Measurements from ENCODE around the gene IL3RA. TPM values are rescaled to one million over a fixed set of nuclear protein-coding genes. Genes with fewer than 3 reads are reported as not detected.

The IL3RA gene
- under 1 TPM; 0.16 to 0.75 (median 0.35) TPM for total RNA-seq
- total RNA-seq (2013): 0.37 TPM
- 0.13 to 12.1 (median 0.91) reads per million in 29 experiments for total RNA-seq

GRCh38 chrX:1336331-1336943 is at the start of gene IL3RA:
IL3RA (plus strand) TSS chrX:1336785; CDS start chrX:1341766, 4,981 bp downstream.
- CTCF ChIA-PET: no interaction called here
- H3K9me3 ChIP-seq: peaks cover 4% of the 10 kb centered on the region
- Mint-ChIP-seq H3K27me3 (peaks cover 0 to 4% of the 10 kb centered on the region in 2 donors), H3K9me3 (peaks cover 0 to 4% (median 3%) of the 10 kb centered on the region in 3 donors), H3K27ac (peak within 1 kb of the TSS in 1 of 2 donors; percentile 45), H3K4me1 (peaks cover 10 to 21% (median 20%) of the 10 kb centered on the region in 3 donors), H3K4me3 (peak within 1 kb of the TSS; percentile 77 to 78 (median 77)), H3K36me3 (peaks cover 5% of the 10 kb centered on the region)
- POLR2A ChIA-PET: no interaction called here
- H3K27ac ChIP-seq (ENCODE audit: low read length): no peak within 1 kb of the TSS
- H3K4me3 ChIP-seq (ENCODE audit: control insufficient read depth in 1 of 2, extremely low read depth in 1 of 2, low read length in 1 of 2): peak within 1 kb of the TSS; percentile 41 to 64
- no peaks in the 10 kb centered on the region for H3K36me3 ChIP-seq (ENCODE audit: control insufficient read depth in 2 of 2, extremely low read depth in 1 of 2, insufficient read depth in 1 of 2, low read length in 1 of 2)
- peaks cover 0 to 25% of the 10 kb centered on the region in 2 experiments for H3K27me3 ChIP-seq (replicated peaks in 1 of 2; ENCODE audit: control insufficient read depth in 2 of 2, extremely low read depth in 1 of 2, insufficient read depth in 2 of 2, low read length in 1 of 2)
- DNase-seq (peak in 11 of 35 experiments; percentile 6 to 58 (median 15)), ATAC-seq (replicated peaks in 1 of 4) (peak in 3 of 4 experiments; percentile 34 to 55 (median 47))
- WGBS (ENCODE audit: insufficient coverage): 1% methylated on average over 8 of the region's 14 CpGs
- peaks cover 2 to 12% of the 10 kb centered on the region in 2 experiments for H3K4me1 ChIP-seq (ENCODE audit: control insufficient read depth in 1 of 2, extremely low read depth in 1 of 2, insufficient read depth in 2 of 2, low read length in 2 of 2)

- no peaks in the 10 kb centered on the region for H3K36me3 ChIP-seq (ENCODE audit: control insufficient read depth in 2 of 2, extremely low read depth in 1 of 2, insufficient read depth in 1 of 2, low read length in 1 of 2)
- no peaks in the 10 kb centered on the region for H3K36me3 Mint-ChIP-seq
- H3K27ac ChIP-seq (ENCODE audit: low read length): no peak overlapping the region
- peaks cover 12 to 21% (median 15%) of the 10 kb centered on the region in 3 donors for H3K4me1 Mint-ChIP-seq
- H3K4me3 ChIP-seq (ENCODE audit: control insufficient read depth in 1 of 2, extremely low read depth in 1 of 2, low read length in 1 of 2): no peak overlapping the region
- ChIA-PET POLR2A (no interaction called here), CTCF (no interaction called here)
- H3K4me3 Mint-ChIP-seq: peak overlapping the region in 1 of 3 donors; percentile 11
- peak overlapping the region in 1 of 2 donors; percentile 52 for H3K27ac Mint-ChIP-seq
- peaks cover 0 to 12% of the 10 kb centered on the region in 2 experiments for H3K27me3 ChIP-seq (replicated peaks in 1 of 2; ENCODE audit: control insufficient read depth in 2 of 2, extremely low read depth in 1 of 2, insufficient read depth in 2 of 2, low read length in 1 of 2)
- ATAC-seq (replicated peaks in 1 of 4) (no peak), DNase-seq (no peak)
- WGBS (ENCODE audit: insufficient coverage): no CpG with 5 or more reads among the region's 1 CpG
- H3K9me3 Mint-ChIP-seq: peaks cover 0 to 8% (median 3%) of the 10 kb centered on the region in 3 donors
- H3K4me1 ChIP-seq (ENCODE audit: control insufficient read depth in 1 of 2, extremely low read depth in 1 of 2, insufficient read depth in 2 of 2, low read length in 2 of 2): peaks cover 0 to 2% of the 10 kb centered on the region in 2 experiments
- no peaks in the 10 kb centered on the region for H3K9me3 ChIP-seq
- H3K27me3 Mint-ChIP-seq: peaks cover 0 to 6% of the 10 kb centered on the region in 2 donors
Measured at GRCh38 chrX:1289535-1289934, 47.0 kb upstream of the IL3RA start.

GRCh38 chrX:1291110-1291740 is 45.4 kb upstream of the IL3RA start:
- no peaks in the 10 kb centered on the region for H3K9me3 ChIP-seq
- H3K36me3 ChIP-seq (ENCODE audit: control insufficient read depth in 2 of 2, extremely low read depth in 1 of 2, insufficient read depth in 1 of 2, low read length in 1 of 2): no peaks in the 10 kb centered on the region
- no peaks in the 10 kb centered on the region for H3K36me3 Mint-ChIP-seq
- ChIA-PET CTCF (no interaction called here), POLR2A (no interaction called here)
- WGBS (ENCODE audit: insufficient coverage): 91% methylated on average over 9 of the region's 9 CpGs
- ATAC-seq (replicated peaks in 1 of 4) (no peak), DNase-seq (no peak)
- no peak overlapping the region for H3K4me3 Mint-ChIP-seq
- H3K27ac ChIP-seq (ENCODE audit: low read length): no peak overlapping the region
- H3K4me1 ChIP-seq (ENCODE audit: control insufficient read depth in 1 of 2, extremely low read depth in 1 of 2, insufficient read depth in 2 of 2, low read length in 2 of 2): peaks cover 0 to 2% of the 10 kb centered on the region in 2 experiments
- H3K27me3 ChIP-seq (replicated peaks in 1 of 2; ENCODE audit: control insufficient read depth in 2 of 2, extremely low read depth in 1 of 2, insufficient read depth in 2 of 2, low read length in 1 of 2): peaks cover 0 to 20% of the 10 kb centered on the region in 2 experiments
- peaks cover 12 to 21% (median 15%) of the 10 kb centered on the region in 3 donors for H3K4me1 Mint-ChIP-seq
- peaks cover 0 to 8% (median 3%) of the 10 kb centered on the region in 3 donors for H3K9me3 Mint-ChIP-seq
- H3K27ac Mint-ChIP-seq: no peak overlapping the region
- H3K27me3 Mint-ChIP-seq: peaks cover 0 to 11% of the 10 kb centered on the region in 2 donors
- H3K4me3 ChIP-seq (ENCODE audit: control insufficient read depth in 1 of 2, extremely low read depth in 1 of 2, low read length in 1 of 2): no peak overlapping the region

GRCh38 chrX:1292575-1293290 is 43.9 kb upstream of the IL3RA start:
- H3K4me3 ChIP-seq (ENCODE audit: control insufficient read depth in 1 of 2, extremely low read depth in 1 of 2, low read length in 1 of 2): no peak overlapping the region
- H3K4me1 ChIP-seq (ENCODE audit: control insufficient read depth in 1 of 2, extremely low read depth in 1 of 2, insufficient read depth in 2 of 2, low read length in 2 of 2): peaks cover 0 to 2% of the 10 kb centered on the region in 2 experiments
- H3K4me3 Mint-ChIP-seq: peak overlapping the region in 1 of 3 donors; percentile 18
- 11% methylated on average over 5 of the region's 22 CpGs for WGBS (ENCODE audit: insufficient coverage)
- H3K27ac ChIP-seq (ENCODE audit: low read length): no peak overlapping the region
- H3K4me1 Mint-ChIP-seq: peaks cover 12 to 21% (median 15%) of the 10 kb centered on the region in 3 donors
- H3K9me3 ChIP-seq: no peaks in the 10 kb centered on the region
- peaks cover 0 to 5% of the 10 kb centered on the region in 2 donors for H3K27me3 Mint-ChIP-seq
- H3K36me3 Mint-ChIP-seq: no peaks in the 10 kb centered on the region
- CTCF ChIA-PET: no interaction called here
- POLR2A ChIA-PET: no interaction called here
- peaks cover 0 to 23% of the 10 kb centered on the region in 2 experiments for H3K27me3 ChIP-seq (replicated peaks in 1 of 2; ENCODE audit: control insufficient read depth in 2 of 2, extremely low read depth in 1 of 2, insufficient read depth in 2 of 2, low read length in 1 of 2)
- no peak overlapping the region for H3K27ac Mint-ChIP-seq
- H3K36me3 ChIP-seq (ENCODE audit: control insufficient read depth in 2 of 2, extremely low read depth in 1 of 2, insufficient read depth in 1 of 2, low read length in 1 of 2): no peaks in the 10 kb centered on the region
- DNase-seq: no peak
- peaks cover 0 to 8% (median 3%) of the 10 kb centered on the region in 3 donors for H3K9me3 Mint-ChIP-seq
- ATAC-seq (replicated peaks in 1 of 4): no peak

- Mint-ChIP-seq H3K27me3 (peaks cover 0 to 5% of the 10 kb centered on the region in 2 donors), H3K4me3 (no peak overlapping the region), H3K27ac (no peak overlapping the region), H3K9me3 (peaks cover 0 to 5% (median 1%) of the 10 kb centered on the region in 3 donors), H3K36me3 (no peaks in the 10 kb centered on the region), H3K4me1 (peaks cover 12 to 17% (median 15%) of the 10 kb centered on the region in 3 donors)
- H3K4me1 ChIP-seq (ENCODE audit: control insufficient read depth in 1 of 2, extremely low read depth in 1 of 2, insufficient read depth in 2 of 2, low read length in 2 of 2): peaks cover 0 to 2% of the 10 kb centered on the region in 2 experiments
- H3K4me3 ChIP-seq (ENCODE audit: control insufficient read depth in 1 of 2, extremely low read depth in 1 of 2, low read length in 1 of 2): no peak overlapping the region
- POLR2A ChIA-PET: no interaction called here
- H3K9me3 ChIP-seq: no peaks in the 10 kb centered on the region
- CTCF ChIA-PET: no interaction called here
- no peaks in the 10 kb centered on the region for H3K36me3 ChIP-seq (ENCODE audit: control insufficient read depth in 2 of 2, extremely low read depth in 1 of 2, insufficient read depth in 1 of 2, low read length in 1 of 2)
- ATAC-seq (replicated peaks in 1 of 4) (peak in 1 of 4 experiments; percentile 27), DNase-seq (no peak)
- H3K27ac ChIP-seq (ENCODE audit: low read length): no peak overlapping the region
- WGBS (ENCODE audit: insufficient coverage): 94% methylated on average over 21 of the region's 29 CpGs
- peaks cover 0 to 30% of the 10 kb centered on the region in 2 experiments for H3K27me3 ChIP-seq (replicated peaks in 1 of 2; ENCODE audit: control insufficient read depth in 2 of 2, extremely low read depth in 1 of 2, insufficient read depth in 2 of 2, low read length in 1 of 2)
Measured at GRCh38 chrX:1294301-1295067, 42.1 kb upstream of the IL3RA start.

- no peak overlapping the region for H3K27ac Mint-ChIP-seq
- H3K4me3 Mint-ChIP-seq: no peak overlapping the region
- CTCF ChIA-PET: no interaction called here
- Histone ChIP-seq H3K4me3 (ENCODE audit: control insufficient read depth in 1 of 2, extremely low read depth in 1 of 2, low read length in 1 of 2) (no peak overlapping the region), H3K9me3 (no peaks in the 10 kb centered on the region), H3K27ac (ENCODE audit: low read length) (no peak overlapping the region), H3K36me3 (ENCODE audit: control insufficient read depth in 2 of 2, extremely low read depth in 1 of 2, insufficient read depth in 1 of 2, low read length in 1 of 2) (no peaks in the 10 kb centered on the region), H3K27me3 (replicated peaks in 1 of 2; ENCODE audit: control insufficient read depth in 2 of 2, extremely low read depth in 1 of 2, insufficient read depth in 2 of 2, low read length in 1 of 2) (peaks cover 0 to 31% of the 10 kb centered on the region in 2 experiments), H3K4me1 (ENCODE audit: control insufficient read depth in 1 of 2, extremely low read depth in 1 of 2, insufficient read depth in 2 of 2, low read length in 2 of 2) (peaks cover 0 to 2% of the 10 kb centered on the region in 2 experiments)
- POLR2A ChIA-PET: no interaction called here
- peaks cover 12 to 15% (median 13%) of the 10 kb centered on the region in 3 donors for H3K4me1 Mint-ChIP-seq
- WGBS (ENCODE audit: insufficient coverage): 95% methylated on average over 7 of the region's 10 CpGs
- no peaks in the 10 kb centered on the region for H3K36me3 Mint-ChIP-seq
- no peaks in the 10 kb centered on the region for H3K9me3 Mint-ChIP-seq
- H3K27me3 Mint-ChIP-seq: peaks cover 0 to 5% of the 10 kb centered on the region in 2 donors
- DNase-seq: no peak
- ATAC-seq (replicated peaks in 1 of 4): no peak
Measured at GRCh38 chrX:1295550-1295949, 41.0 kb upstream of the IL3RA start.

Data from T-cell (primary cell).